NCI-H226 (cell line): ENCODE data around the gene KRT34.
"Not testable (repeated sequence)": the region's sequence is repeated elsewhere in the genome, so short reads cannot be mapped to it uniquely, and the experiment has no call there.

ENCODE experiments used
- DNase-seq: peaks from one replicate; pipeline ENCODE4 v3.0.0-alpha.2; 2015

Gene KRT34

GRCh38 chr17:41381943-41382342 is at the start of gene KRT34:
Gene KRT34, minus strand, starts transcription at chr17:41382306. Its CDS starts 60 bp downstream, at chr17:41382246.
- not testable (repeated sequence) for DNase-seq

DNA sequence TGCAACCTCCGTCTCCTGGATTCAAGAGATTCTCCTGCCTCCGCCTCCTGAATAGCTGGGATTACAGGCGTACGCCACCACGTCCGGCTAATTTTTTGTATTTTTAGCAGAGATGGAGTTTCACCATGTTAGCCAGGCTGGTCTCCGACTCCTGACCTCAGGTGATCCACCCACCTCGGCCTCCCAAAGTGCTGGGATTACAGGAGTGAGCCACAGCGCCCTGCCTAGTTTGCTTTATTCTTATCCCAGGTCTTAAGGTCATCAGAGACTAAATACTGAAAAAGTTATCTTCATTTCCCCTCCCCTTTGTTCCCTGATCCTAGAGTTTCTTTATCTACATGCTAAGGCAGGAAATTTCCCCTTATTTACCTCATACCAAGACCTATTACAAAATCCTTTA is 48.3 kb upstream of the KRT34 start:
- DNase-seq, result not testable (repeated sequence)

DNA sequence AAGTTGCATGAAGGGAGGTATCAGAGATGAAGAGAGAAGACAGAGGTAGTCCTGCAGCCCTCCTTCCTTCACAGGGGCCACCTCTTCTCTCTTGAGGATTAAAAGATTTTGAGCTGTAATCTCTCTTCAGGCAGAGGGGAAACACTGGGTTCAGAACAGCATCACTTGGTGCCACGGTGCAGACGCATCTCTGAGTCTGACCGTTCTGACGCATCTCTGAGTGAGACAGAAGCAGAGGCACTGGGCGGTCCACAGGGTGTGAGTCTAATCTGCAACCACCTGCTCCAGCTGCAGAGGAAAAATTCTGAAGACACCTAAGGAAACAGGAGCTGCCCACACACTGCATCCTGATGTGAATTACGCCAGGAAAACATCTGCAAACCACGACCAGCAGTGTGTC is 47.6 kb upstream of the KRT34 start:
- DNase-seq, result no peak

DNA sequence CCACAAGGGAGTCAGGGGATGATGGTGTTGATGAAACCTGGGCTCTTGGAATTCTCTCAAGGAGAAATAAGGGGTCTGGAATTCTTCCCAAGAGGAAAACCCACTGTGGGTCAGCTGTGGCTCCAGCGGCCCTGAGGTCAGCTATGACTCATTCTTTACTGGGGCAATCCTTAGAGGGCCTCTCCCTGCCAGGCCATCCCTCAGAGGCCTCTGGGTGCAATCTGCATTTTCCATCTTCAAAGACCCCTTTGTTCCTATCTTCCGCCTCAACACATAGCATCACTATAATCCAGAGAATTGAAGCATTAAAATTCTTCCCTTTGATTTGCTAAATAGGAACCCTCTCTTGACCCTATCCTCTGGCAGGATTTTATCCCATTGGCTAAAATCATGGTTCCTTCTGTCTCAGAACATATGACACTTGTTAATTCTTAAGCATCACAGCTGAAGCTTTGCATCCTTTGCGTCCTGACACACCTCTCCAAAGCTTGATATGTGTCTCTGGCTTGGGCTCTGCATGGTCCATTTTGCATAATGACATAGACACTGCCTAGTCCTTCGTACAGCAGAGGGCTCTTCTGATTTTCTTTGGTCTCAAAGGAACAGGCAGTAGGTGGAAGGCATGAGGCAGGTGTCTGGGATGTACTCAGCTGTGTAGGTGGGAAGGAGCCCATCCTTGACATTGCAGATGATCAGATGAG is 46.6 kb upstream of the KRT34 start:
- peak; percentile 32 for DNase-seq

DNA sequence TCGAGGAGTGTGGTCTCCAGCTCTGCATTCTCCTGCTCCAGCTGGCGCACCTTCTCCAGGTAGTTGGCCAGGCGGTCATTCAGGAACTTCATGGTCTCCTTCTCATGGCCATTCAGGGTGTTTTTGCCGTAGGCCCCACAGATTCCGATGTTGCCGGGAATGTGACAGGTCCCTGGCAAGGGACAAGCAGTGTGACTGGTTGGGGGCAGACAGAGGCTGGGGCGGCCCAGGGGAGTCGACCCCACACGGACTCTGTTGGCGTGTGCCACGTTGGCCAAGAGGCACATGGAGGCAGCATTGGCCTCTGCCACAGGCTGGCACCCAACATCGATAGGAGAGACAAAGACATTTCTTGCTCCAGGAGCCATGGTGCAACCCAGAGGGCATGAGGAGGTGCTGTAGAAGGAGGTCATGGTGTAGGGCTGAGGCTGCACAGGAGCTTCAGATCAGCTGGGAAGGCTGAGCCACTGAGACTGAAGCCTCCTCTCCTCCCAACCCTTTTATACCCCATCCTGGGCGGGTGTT is 42.1 kb upstream of the KRT34 start, which contains the start of gene KRT37:
TSS of gene KRT37 (minus strand) at position 475 of the 525 bp plus-strand sequence. CDS start at position 413, 62 bp downstream.
- DNase-seq, result no peak

DNA sequence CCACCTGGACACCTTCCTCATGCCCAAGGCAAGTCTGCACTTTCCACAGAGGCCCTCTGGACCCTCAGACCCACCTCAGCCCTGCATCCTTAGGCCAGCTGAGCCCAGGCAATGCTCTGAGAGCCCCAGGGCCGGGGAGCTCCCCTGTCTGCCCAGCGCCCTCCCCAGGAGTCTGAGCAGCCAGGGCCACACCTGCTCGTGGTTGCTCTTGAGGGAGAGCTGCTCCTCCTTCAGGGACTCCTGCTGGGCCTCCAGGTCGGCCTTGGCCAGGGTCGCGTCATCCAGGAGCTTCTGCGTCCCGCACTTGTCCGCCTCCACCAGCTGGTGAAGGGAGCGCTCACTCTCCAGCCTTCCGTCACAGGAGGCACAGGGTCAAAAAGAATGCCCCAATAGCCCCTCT is 40.5 kb upstream of the KRT34 start:
- DNase-seq, result not testable (repeated sequence)

GRCh38 chr17:41421617-41422016 is 39.5 kb upstream of the KRT34 start:
- DNase-seq, result no peak

DNA sequence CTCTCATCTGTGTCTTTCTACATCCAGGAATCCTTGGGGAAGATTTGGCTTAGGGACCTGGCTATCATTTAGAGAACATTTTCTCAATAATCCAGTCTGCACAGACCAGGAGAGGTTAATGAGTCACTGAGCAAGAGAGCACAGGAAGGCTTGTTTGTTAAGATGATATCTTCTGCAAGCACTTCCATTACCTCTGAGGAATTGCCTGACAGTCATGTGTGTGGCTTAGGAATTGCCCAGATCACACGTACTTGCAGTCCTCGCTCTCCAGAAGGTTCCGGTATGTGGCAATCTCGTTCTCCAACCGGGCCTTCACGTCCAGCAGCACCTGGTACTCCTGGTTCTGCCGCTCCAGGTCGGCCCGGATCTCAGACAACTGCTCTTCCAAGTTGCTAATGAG is 39.0 kb upstream of the KRT34 start:
- peak; percentile 51 for DNase-seq

GRCh38 chr17:41420134-41420533 is 38.0 kb upstream of the KRT34 start:
- peak; percentile 51 for DNase-seq

DNA sequence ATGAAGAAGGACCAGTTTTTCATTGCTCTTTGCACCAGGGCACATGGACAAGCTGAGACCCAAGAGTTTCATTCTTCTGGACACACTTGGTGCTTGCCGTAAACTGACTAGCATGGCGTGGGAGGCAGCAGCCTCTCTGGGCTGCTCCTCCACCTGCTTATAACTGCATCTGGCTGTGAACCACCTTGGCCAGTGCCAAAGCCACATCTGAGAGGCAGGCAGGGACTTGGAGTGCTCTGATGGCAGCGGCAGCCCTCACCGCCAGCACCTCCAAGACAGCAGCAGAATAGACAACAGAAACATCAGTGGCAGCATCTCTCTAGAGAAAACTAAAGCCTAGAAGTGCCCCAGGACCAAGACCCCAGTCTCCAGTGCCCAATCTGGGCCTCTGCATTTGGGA is 37.6 kb upstream of the KRT34 start:
- no peak for DNase-seq

- DNase-seq, result no peak
Measured at GRCh38 chr17:41418116-41418860, 36.2 kb upstream of the KRT34 start.

GRCh38 chr17:41417576-41418015 is 35.5 kb upstream of the KRT34 start:
- no peak for DNase-seq

DNA sequence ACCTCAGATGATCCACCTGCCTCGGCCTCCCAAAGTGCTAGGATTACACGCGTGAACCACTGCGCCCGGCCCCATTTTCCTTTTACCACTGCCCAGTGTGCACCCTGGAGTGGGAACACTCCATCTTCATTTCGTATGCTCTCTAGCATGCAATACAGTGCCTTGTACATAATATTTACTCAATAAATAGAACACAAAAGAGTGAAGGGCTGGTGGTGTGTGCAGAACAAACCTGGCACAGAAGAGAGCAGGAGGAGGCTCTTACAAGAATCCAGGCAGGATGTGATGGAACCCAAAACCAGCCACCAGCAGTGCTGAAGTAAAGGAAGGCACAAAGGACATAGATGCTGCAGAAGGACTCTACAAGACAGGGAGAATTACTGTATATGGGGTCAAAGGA is 35.0 kb upstream of the KRT34 start:
- DNase-seq, result no peak

DNA sequence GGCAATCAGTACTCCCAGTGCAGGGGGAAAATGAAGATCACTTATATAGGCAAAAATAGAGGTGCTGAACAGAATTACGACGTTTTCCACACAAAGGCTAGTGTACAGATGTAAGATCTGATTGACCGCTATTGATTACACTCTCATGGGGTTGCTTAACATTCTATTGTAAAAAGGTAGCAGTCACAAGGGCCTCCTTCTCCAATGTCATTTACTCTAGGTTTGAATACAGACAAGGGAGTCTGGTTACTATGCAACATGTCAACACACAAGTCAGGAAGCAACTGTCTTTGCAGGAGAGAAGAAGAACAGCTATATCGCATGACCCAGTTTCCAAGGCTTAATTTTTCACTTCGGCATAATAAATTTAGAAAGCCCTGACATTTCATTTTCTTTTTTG is 34.4 kb upstream of the KRT34 start:
- DNase-seq, result no peak

GRCh38 chr17:41415833-41416335 is 33.8 kb upstream of the KRT34 start:
- DNase-seq, result peak; percentile 68

DNA sequence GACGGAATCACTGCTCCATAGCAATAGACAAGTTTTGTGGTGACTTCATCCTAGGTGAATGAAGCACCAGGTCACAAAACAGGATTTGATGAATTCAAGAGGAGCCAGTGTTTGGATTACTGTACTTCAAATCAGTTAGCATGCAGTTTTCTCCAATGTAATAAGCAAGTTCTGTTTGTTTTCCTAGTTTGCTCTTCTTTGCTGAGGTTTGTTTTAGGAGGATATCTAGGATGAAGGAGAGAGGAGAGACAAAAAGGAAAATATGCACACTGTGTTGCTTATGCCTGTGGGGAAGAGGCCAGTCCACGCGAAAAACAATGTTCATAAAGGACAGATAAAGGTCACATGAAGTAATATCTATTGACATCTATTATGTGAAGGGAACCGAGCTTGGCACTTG is 33.3 kb upstream of the KRT34 start:
- DNase-seq, result no peak

DNA sequence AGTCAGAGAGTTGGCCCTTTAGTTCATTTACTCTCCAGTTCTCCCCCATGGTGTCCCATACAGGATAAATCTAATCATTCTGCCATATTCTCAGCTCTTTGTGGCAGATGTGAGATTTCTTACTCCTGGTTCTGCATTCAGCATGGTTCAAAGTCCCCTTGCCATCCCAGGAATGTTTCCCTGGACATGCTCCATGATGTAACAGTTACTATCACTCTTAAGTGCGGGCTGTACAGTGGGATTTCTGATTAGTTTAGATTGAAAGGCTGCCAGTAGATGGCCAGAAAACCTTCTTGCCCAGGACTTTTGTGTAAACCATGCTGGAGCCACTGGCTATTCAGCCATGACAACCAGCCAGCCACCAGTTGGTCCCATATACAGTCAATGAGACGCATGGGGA is 31.9 kb upstream of the KRT34 start:
- no peak for DNase-seq

DNA sequence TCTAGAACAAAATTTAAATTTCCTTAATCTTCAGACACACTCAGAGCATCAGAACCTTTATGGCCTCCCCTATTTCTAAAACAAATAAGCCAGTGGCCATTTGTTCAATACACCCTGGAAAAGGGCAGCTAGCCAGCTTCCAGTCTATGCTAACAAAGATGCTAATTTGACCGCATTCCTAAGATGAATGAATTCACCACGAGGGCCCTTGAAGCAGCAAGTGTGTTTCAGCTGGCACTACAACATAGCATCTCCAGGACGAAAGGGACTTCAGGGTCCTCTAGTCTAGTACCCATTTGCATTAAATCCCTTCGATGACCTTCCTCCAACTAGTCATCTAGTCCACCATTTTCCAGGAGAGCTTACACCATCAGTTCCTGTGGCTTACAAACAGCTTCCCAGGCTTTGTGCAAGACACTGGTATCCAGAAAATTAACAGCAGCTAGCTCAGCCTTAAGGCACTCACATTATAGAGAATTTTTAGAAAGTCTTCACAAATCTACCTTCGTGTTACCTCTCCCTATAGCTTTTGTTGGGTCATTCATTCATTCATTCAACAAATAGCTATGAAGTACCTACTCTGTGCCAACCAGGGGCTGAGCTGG is 31.3 kb upstream of the KRT34 start:
- no peak for DNase-seq

DNA sequence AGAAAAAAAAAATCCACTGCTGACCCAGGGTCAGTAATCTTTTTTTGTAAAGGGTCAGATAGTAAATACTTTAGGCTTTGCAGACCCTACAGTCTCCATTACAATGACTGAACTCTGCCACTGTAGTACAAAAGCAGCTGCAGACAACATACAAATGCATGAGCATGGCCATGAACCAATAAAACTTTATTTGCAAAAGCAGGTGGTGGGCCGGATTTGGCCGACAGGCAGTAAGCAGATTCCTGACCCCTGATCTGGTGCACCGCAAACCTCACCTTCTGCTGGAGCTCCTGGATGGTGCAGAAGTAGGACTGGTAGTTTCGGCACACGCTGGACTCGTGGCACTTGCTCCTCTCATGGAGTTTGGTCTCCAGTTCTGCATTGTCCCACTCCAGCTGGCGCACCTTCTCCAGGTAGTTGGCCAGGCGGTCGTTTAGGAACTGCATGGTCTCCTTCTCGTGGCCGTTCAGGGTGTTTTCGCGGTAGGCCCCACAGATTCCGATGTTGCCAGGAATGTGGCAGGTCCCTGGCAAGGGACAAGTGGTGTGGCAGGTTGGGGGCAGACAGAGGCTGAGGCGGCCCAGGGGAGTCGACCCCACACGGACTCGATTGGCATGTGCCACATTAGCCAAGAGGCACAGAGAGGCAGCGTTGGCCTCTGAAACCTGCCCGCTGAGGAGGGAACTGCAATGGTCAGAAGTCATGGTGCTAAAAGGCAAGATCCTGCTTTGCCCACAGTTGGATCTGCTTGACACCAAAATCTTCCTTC is 29.1 kb upstream of the KRT34 start:
- DNase-seq, result no peak

DNA sequence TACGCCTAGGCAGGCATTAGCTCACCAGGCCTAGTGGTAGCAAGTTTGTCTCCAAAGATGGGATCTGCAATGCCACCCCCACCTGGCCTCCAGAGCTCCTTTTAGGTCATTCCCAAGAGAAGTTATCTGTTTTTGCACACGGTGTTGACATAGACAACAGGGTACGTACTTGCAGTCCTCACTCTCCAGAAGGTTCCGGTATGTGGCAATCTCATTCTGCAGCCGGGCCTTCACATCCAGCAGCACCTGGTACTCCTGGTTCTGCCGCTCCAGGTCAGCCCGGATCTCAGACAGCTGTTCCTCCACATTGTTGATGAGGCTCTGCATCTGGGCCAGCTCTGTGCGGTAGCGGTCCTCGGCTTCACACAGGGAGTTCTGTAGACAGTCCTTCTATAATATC is 25.1 kb upstream of the KRT34 start:
- DNase-seq, result no peak

DNA sequence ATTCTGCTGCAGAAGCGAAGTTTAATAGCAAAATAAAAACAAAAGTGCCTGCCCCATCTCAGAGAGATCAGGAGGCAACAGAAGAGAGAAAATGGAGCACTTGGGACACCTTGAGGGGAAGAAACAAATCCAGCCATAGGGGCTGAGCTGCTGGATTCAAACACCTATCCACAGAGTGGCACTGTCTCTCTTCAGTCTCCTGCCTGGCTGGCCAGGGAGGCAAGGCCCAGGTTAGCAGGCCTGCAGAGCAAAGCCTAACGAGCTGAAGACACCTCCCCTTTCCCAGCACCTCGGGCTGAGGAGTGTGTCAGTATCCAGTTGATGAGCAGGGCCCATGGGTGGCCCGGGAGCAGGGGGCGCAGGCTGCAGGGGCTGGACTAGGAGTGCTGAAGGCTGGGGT is 24.1 kb upstream of the KRT34 start:
- no peak for DNase-seq

DNA sequence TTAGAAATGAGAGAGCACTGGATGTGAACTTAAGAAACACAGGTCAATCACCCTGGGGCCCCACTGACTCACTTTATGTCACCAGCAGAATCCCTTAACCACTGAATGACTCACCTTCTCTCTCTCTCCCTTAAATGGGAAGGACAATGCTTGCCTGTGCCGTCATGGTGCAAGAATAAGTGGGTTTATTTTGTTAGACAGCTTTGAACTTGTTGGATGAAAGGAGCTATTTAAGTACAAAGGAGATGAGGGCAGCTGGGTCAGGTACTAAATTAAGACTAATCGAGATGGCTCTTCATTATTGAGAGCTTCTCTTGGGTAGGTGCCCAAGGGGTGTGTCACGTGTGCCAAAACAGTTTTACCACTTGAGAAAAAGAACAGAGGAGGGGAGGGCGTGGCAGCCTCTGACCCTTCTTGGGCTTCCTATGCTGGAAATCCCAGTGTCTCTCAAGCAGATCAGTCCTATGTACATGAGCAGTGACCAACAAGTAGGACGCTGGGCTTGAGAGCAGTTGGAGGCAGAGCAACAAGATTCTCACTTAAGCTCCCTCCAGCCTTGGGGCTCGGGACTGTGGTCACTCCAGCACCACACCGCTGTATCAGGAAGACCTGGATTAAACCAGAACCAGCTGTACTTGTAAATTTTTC is 22.0 kb upstream of the KRT34 start:
- peak; percentile 65 for DNase-seq
